Neural progenitor cell (in vitro differentiated cells): ENCODE results near the gene MGRN1. TPM values are rescaled to one million over a fixed set of nuclear protein-coding genes. Genes with fewer than 3 reads are reported as not detected.

Source experiments
- DNase-seq: peaks from one replicate; pipeline ENCODE4 v3.0.0-alpha.2; 2016; ENCODE audit warnings: low spot score
- H2AFZ ChIP-seq: fragments of 200-600 bp; sonication (generic); replicated peaks from 2 replicates; pipeline ENCODE4 v1.6.1; 2016; ENCODE audit warnings: antibody characterized with exemption
- H3F3A ChIP-seq: fragments of 200-600 bp; sonication (generic); 2 replicates; pipeline ENCODE4 v1.6.1; 2016; ENCODE audit warnings: antibody characterized with exemption, low read depth
- H3K27ac ChIP-seq: fragments of 200-600 bp; sonication (generic); 2 replicates; pipeline ENCODE4 v1.5.1; 2016; ENCODE audit warnings: mild to moderate bottlenecking
- H3K27me3 ChIP-seq: fragments of 200-600 bp; sonication (generic); 2 replicates; pipeline ENCODE4 v1.6.1; 2016; ENCODE audit warnings: mild to moderate bottlenecking, moderate library complexity
- H3K36me3 ChIP-seq: fragments of 200-600 bp; sonication (generic); 2 replicates; pipeline ENCODE4 v1.5.1; 2016
- H3K4me1 ChIP-seq: fragments of 200-600 bp; sonication (generic); 2 replicates; pipeline ENCODE4 v1.6.1; 2016; ENCODE audit warnings: mixed run types
- H3K4me2 ChIP-seq: fragments of 200-600 bp; sonication (generic); 2 replicates; pipeline ENCODE4 v1.6.1; 2016
- H3K4me3 ChIP-seq: fragments of 200-600 bp; sonication (generic); 2 replicates; pipeline ENCODE4 v1.5.1; 2016
- H3K79me2 ChIP-seq: fragments of 200-600 bp; sonication (generic); 2 replicates; pipeline ENCODE4 v1.6.1; 2016; ENCODE audit warnings: low read depth
- H3K9ac ChIP-seq: fragments of 200-600 bp; sonication (generic); 2 replicates; pipeline ENCODE4 v1.6.1; 2016
- H3K9me3 ChIP-seq: fragments of 200-600 bp; sonication (generic); 2 replicates; pipeline ENCODE4 v1.5.1; 2016; ENCODE audit warnings: low read depth
- H4K20me1 ChIP-seq: fragments of 200-600 bp; sonication (generic); 2 replicates; pipeline ENCODE4 v1.6.1; 2016; ENCODE audit warnings: low read depth
- H3K27ac Mint-ChIP-seq: 3 replicates; pipeline ENCODE4 v1.8.0; 2021; ENCODE audit warnings: mixed read lengths
- H3K27me3 Mint-ChIP-seq: 2 replicates; pipeline ENCODE4 v1.8.0; 2022; ENCODE audit warnings: low read depth, mild to moderate bottlenecking, inconsistent platforms, moderate library complexity, mixed read lengths; ENCODE audit not compliant: insufficient read depth
- H3K36me3 Mint-ChIP-seq: 3 replicates; pipeline ENCODE4 v1.8.0; 2021; ENCODE audit warnings: mixed read lengths
- H3K4me1 Mint-ChIP-seq: 3 replicates; pipeline ENCODE4 v1.8.0; 2021; ENCODE audit warnings: mixed read lengths
- H3K4me3 Mint-ChIP-seq: 3 replicates; pipeline ENCODE4 v1.8.0; 2021; ENCODE audit warnings: mild to moderate bottlenecking, moderate library complexity, mixed read lengths
- H3K9me3 Mint-ChIP-seq: 3 replicates; pipeline ENCODE4 v1.8.0; 2020; ENCODE audit warnings: mixed read lengths
- EZH2 ChIP-seq: fragments of 200-600 bp; sonication (generic); IDR thresholded peaks from 2 replicates; pipeline ENCODE4 v1.6.1; 2017; ENCODE audit warnings: antibody characterized with exemption, mild to moderate bottlenecking, moderate library complexity
- EZH2phosphoT487 ChIP-seq: fragments of 200-600 bp; sonication (generic); IDR thresholded peaks from 2 replicates; pipeline ENCODE4 v1.6.1; 2017; ENCODE audit warnings: antibody characterized with exemption
- total RNA-seq: library from RNA; depleted of rRNA; stranded (reverse); fragments of >200 nt; gene quantifications from 2 replicates; pipeline ENCODE4 v1.2.3, GENCODE V29; 2015; ENCODE audit warnings: low replicate concordance
- TF ChIP-seq, protein P1 (sequence below): fragments of 200-600 bp; sonication (generic); IDR thresholded peaks from 2 replicates; pipeline ENCODE4 v1.5.1; 2017; ENCODE audit warnings: antibody characterized with exemption, mild to moderate bottlenecking

MGRN1 gene
- total RNA-seq, 1 donor from 2014 or later = 17.5 TPM

DNA sequence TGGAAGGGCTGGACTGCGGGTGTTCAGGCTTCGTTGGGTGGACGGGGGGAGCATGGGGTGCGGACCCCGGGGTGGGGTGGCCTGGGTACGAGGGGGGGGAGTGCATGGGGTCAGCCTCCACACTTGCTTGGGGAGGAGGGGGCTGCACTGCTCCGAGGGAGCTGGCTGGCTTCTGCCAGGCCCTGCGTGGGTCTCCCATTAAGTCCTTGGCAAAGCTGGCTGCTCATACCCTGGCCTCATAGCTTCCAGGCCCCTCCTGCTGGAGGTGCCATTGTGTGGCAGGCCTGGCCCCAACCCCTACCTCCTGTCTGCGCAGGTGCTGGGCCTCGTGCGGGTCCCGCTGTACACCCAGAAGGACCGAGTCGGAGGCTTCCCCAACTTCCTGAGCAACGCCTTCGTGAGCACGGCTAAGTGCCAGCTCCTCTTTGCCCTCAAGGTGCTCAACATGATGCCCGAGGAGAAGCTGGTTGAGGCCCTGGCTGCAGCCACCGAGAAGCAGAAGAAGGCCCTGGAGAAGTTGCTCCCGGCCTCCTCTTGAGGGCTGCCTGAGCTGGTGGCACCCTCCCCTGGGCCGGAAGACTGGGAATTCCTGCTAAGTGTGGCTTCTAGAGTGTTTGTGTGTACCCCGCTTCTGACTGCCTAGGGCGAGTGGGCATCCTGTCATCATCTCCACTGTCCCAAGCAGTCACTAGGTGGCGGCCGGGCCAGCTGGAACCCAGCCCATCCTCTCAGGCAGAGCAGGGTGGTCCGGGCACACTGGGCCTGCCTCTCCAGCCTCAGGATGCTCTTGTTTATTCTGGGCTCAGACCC lies 70.2 kb downstream of the MGRN1 start:
- peak overlapping the region; percentile 82 for H3K9ac ChIP-seq

DNA sequence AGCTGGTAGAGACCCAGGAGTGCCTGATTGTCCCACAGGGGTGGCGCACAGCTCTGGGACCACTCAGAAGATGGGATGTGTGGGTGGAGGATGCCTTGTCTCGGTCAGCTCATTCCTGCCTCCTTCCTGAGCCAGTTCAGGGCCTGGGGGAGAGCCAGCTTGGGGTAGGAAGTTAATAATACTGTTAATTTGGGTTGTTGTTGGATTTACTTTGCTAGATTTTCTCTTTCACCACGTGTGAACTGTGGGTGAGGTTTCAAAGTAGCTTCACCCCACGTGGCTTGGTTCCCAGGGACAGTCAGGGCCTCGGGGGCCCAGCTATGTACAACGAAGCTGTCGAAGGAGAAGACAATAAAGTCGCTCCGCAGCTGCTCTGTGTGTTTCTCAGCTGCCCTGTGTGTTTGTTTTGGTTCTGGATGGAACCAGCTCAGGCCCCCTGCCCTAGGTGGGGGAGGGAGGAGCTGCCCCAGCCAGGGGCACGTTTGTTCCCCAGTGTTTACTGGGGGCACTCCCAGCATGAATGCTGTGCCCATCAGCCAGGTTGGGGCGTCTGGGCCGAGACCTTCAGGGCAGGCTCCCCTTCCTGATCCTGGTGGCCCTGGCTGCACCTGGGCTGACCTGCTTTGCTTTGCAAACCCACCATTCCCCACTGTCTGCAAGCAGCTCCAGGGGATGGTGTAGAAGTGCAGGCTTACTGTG lies 71.0 kb downstream of the MGRN1 start:
- H3K4me1 Mint-ChIP-seq = no peaks in the 10 kb centered on the region
- peaks cover 13% of the 10 kb centered on the region for H3K79me2 ChIP-seq
- no peaks in the 10 kb centered on the region for H3K9me3 Mint-ChIP-seq
- peaks cover 6% of the 10 kb centered on the region for H3K36me3 Mint-ChIP-seq
- H3K4me2 ChIP-seq = no peak overlapping the region
- no peaks in the 10 kb centered on the region for H3K4me1 ChIP-seq
- H3K27me3 Mint-ChIP-seq = peaks cover 5% of the 10 kb centered on the region
- peak overlapping the region; percentile 89 for H3K4me3 Mint-ChIP-seq
- H4K20me1 ChIP-seq = peaks cover 17% of the 10 kb centered on the region
- DNase-seq = no peak
- H3K27me3 ChIP-seq = no peaks in the 10 kb centered on the region
- H3K27ac ChIP-seq = no peak overlapping the region
- H3K36me3 ChIP-seq = no peaks in the 10 kb centered on the region
- H3K9me3 ChIP-seq = no peaks in the 10 kb centered on the region
- no peak overlapping the region for H3K27ac Mint-ChIP-seq
- no peak for TF ChIP-seq EZH2phosphoT487
- TF ChIP-seq EZH2 = no peak
- H3K9ac ChIP-seq = no peak overlapping the region
- peaks cover 19% of the 10 kb centered on the region for H3F3A ChIP-seq
- H3K4me3 ChIP-seq = no peak overlapping the region
- no peak overlapping the region for H2AFZ ChIP-seq

More for the DNA sequence above, 70.2 kb downstream of the MGRN1 start:
- H3K27me3 ChIP-seq = no peaks in the 10 kb centered on the region
- Mint-ChIP-seq H3K27ac (no peak overlapping the region), H3K36me3 (peaks cover 6% of the 10 kb centered on the region), H3K27me3 (peaks cover 5% of the 10 kb centered on the region), H3K4me1 (no peaks in the 10 kb centered on the region), H3K4me3 (peak overlapping the region; percentile 89), H3K9me3 (no peaks in the 10 kb centered on the region)
- H3K4me3 ChIP-seq = peak overlapping the region; percentile 94
- H3K4me1 ChIP-seq = no peaks in the 10 kb centered on the region
- TF ChIP-seq, protein P1, sequence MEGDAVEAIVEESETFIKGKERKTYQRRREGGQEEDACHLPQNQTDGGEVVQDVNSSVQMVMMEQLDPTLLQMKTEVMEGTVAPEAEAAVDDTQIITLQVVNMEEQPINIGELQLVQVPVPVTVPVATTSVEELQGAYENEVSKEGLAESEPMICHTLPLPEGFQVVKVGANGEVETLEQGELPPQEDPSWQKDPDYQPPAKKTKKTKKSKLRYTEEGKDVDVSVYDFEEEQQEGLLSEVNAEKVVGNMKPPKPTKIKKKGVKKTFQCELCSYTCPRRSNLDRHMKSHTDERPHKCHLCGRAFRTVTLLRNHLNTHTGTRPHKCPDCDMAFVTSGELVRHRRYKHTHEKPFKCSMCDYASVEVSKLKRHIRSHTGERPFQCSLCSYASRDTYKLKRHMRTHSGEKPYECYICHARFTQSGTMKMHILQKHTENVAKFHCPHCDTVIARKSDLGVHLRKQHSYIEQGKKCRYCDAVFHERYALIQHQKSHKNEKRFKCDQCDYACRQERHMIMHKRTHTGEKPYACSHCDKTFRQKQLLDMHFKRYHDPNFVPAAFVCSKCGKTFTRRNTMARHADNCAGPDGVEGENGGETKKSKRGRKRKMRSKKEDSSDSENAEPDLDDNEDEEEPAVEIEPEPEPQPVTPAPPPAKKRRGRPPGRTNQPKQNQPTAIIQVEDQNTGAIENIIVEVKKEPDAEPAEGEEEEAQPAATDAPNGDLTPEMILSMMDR = no peak
- no peak for TF ChIP-seq EZH2
- no peak for TF ChIP-seq EZH2phosphoT487
- no peak for DNase-seq
- no peaks in the 10 kb centered on the region for H3K9me3 ChIP-seq
- peaks cover 19% of the 10 kb centered on the region for H3F3A ChIP-seq
- H3K4me2 ChIP-seq = peak overlapping the region; percentile 91
- no peak overlapping the region for H3K27ac ChIP-seq
- peaks cover 17% of the 10 kb centered on the region for H4K20me1 ChIP-seq
- no peak overlapping the region for H2AFZ ChIP-seq
- H3K36me3 ChIP-seq = no peaks in the 10 kb centered on the region
- peaks cover 13% of the 10 kb centered on the region for H3K79me2 ChIP-seq

DNA sequence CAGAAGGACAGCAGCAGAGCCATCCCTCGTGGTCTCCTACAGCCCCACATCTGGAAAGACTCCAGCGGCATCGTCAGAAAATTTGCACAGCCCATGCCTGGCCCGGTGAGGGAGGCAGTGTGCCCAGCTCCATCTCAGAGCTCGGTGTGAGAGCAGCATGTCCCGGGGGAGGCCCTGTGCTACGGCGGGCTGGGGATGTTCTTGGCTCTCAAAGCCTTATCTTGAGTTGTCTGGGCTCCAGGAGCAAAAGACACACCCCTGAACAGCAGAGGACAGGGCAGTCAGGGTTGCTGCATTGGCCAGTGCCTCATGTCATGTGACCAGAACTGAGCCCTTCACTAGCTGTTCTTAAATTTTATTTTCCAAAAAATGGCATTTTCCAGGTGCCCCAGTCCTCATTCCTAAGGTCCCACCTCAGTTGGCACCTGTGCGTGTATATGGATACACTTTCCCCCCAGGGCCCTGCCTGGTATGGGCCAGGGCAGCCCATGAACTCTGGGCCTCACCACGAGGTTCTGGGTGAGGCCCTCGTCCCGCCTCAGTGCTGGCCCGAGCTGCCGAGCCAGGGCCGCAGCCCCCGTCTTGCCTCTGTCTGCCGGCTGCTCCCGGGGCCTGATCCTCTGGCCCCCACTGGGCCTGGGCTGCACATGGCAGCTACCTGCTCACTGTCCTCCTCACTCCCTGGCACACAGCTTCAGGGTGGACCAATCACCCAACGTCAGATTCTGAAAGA lies 71.7 kb downstream of the MGRN1 start:
- H3K79me2 ChIP-seq = peaks cover 13% of the 10 kb centered on the region
- H3K4me3 ChIP-seq = no peak overlapping the region
- no peak overlapping the region for H3K27ac ChIP-seq
- Mint-ChIP-seq H3K4me1 (no peaks in the 10 kb centered on the region), H3K4me3 (no peak overlapping the region), H3K27ac (no peak overlapping the region), H3K9me3 (no peaks in the 10 kb centered on the region), H3K27me3 (peaks cover 5% of the 10 kb centered on the region), H3K36me3 (peaks cover 6% of the 10 kb centered on the region)
- no peak overlapping the region for H3K9ac ChIP-seq
- no peak for DNase-seq
- H3K36me3 ChIP-seq = no peaks in the 10 kb centered on the region
- no peaks in the 10 kb centered on the region for H3K9me3 ChIP-seq
- peaks cover 17% of the 10 kb centered on the region for H4K20me1 ChIP-seq
- no peak overlapping the region for H2AFZ ChIP-seq
- H3F3A ChIP-seq = peaks cover 19% of the 10 kb centered on the region
- TF ChIP-seq EZH2 (no peak), EZH2phosphoT487 (no peak)
- TF ChIP-seq, protein P1 = no peak
- H3K4me2 ChIP-seq = no peak overlapping the region
- H3K4me1 ChIP-seq = no peaks in the 10 kb centered on the region
- no peaks in the 10 kb centered on the region for H3K27me3 ChIP-seq
